Measurements from ENCODE around the gene BET1.

BET1 gene

GRCh38 chr7:94012746-94013145 lies 8.6 kb upstream of the BET1 start:
- Histone ChIP-seq H3K9ac (ENCODE audit: low read depth, low read length) (no peak overlapping the region), H3K4me3 (ENCODE audit: low read depth, low read length) (no peak overlapping the region), H3K4me1 (ENCODE audit: control insufficient read depth, insufficient read depth, low read length) (no peaks in the 10 kb centered on the region), H3K27ac (ENCODE audit: low read depth, low read length) (no peak overlapping the region), H3K27me3 (ENCODE audit: control insufficient read depth, insufficient read depth, low read length) (no peaks in the 10 kb centered on the region), H3K9me3 (ENCODE audit: control insufficient read depth, insufficient read depth, low read length) (no peaks in the 10 kb centered on the region), H3K36me3 (ENCODE audit: control insufficient read depth, insufficient read depth, low read length) (no peaks in the 10 kb centered on the region)

- Histone ChIP-seq H3K4me3 (ENCODE audit: low read depth, low read length) (no peak overlapping the region), H3K27me3 (ENCODE audit: control insufficient read depth, insufficient read depth, low read length) (no peaks in the 10 kb centered on the region), H3K27ac (ENCODE audit: low read depth, low read length) (no peak overlapping the region), H3K36me3 (ENCODE audit: control insufficient read depth, insufficient read depth, low read length) (no peaks in the 10 kb centered on the region), H3K9ac (ENCODE audit: low read depth, low read length) (no peak overlapping the region), H3K4me1 (ENCODE audit: control insufficient read depth, insufficient read depth, low read length) (no peaks in the 10 kb centered on the region), H3K9me3 (ENCODE audit: control insufficient read depth, insufficient read depth, low read length) (no peaks in the 10 kb centered on the region)
Observed at GRCh38 chr7:94011714-94012353, 7.7 kb upstream of the BET1 start.

GRCh38 chr7:94008537-94008936 lies 4.4 kb upstream of the BET1 start:
- Histone ChIP-seq H3K9ac (ENCODE audit: low read depth, low read length) (no peak overlapping the region), H3K4me1 (ENCODE audit: control insufficient read depth, insufficient read depth, low read length) (no peaks in the 10 kb centered on the region; the same call in 1 of the 2 replicates), H3K4me3 (ENCODE audit: low read depth, low read length) (no peak overlapping the region), H3K36me3 (ENCODE audit: control insufficient read depth, insufficient read depth, low read length) (no peaks in the 10 kb centered on the region), H3K27me3 (ENCODE audit: control insufficient read depth, insufficient read depth, low read length) (no peaks in the 10 kb centered on the region), H3K27ac (ENCODE audit: low read depth, low read length) (no peak overlapping the region), H3K9me3 (ENCODE audit: control insufficient read depth, insufficient read depth, low read length) (no peaks in the 10 kb centered on the region)

- Histone ChIP-seq H3K36me3 (ENCODE audit: control insufficient read depth, insufficient read depth, low read length) (no peaks in the 10 kb centered on the region), H3K9ac (ENCODE audit: low read depth, low read length) (no peak overlapping the region), H3K27me3 (ENCODE audit: control insufficient read depth, insufficient read depth, low read length) (no peaks in the 10 kb centered on the region), H3K27ac (ENCODE audit: low read depth, low read length) (no peak overlapping the region), H3K4me3 (ENCODE audit: low read depth, low read length) (no peak overlapping the region), H3K9me3 (ENCODE audit: control insufficient read depth, insufficient read depth, low read length) (no peaks in the 10 kb centered on the region), H3K4me1 (ENCODE audit: control insufficient read depth, insufficient read depth, low read length) (peaks cover 9% of the 10 kb centered on the region)
Observed at GRCh38 chr7:94005753-94006152, 1.6 kb upstream of the BET1 start.

- Histone ChIP-seq H3K27me3 (ENCODE audit: control insufficient read depth, insufficient read depth, low read length) (no peaks in the 10 kb centered on the region), H3K36me3 (ENCODE audit: control insufficient read depth, insufficient read depth, low read length) (peaks cover 6% of the 10 kb centered on the region), H3K4me1 (ENCODE audit: control insufficient read depth, insufficient read depth, low read length) (peaks cover 9% of the 10 kb centered on the region), H3K9me3 (ENCODE audit: control insufficient read depth, insufficient read depth, low read length) (no peaks in the 10 kb centered on the region), H3K9ac (ENCODE audit: low read depth, low read length) (peak overlapping the region; percentile 88), H3K4me3 (ENCODE audit: low read depth, low read length) (peak overlapping the region; percentile 97), H3K27ac (ENCODE audit: low read depth, low read length) (peak overlapping the region; percentile 86)
Observed at GRCh38 chr7:94003446-94004023, 620 bp downstream of the BET1 start.

- H3K9ac ChIP-seq (ENCODE audit: low read depth, low read length) = no peak overlapping the region
- H3K4me3 ChIP-seq (ENCODE audit: low read depth, low read length) = no peak overlapping the region
- H3K4me1 ChIP-seq (ENCODE audit: control insufficient read depth, insufficient read depth, low read length) = peaks cover 9% of the 10 kb centered on the region
- peaks cover 21% of the 10 kb centered on the region for H3K36me3 ChIP-seq (ENCODE audit: control insufficient read depth, insufficient read depth, low read length)
- H3K27me3 ChIP-seq (ENCODE audit: control insufficient read depth, insufficient read depth, low read length) = no peaks in the 10 kb centered on the region
- no peaks in the 10 kb centered on the region for H3K9me3 ChIP-seq (ENCODE audit: control insufficient read depth, insufficient read depth, low read length)
- H3K27ac ChIP-seq (ENCODE audit: low read depth, low read length) = no peak overlapping the region
Observed at GRCh38 chr7:94001396-94001795, 2.8 kb downstream of the BET1 start.

GRCh38 chr7:93997868-93998267 lies 6.3 kb downstream of the BET1 start:
- Histone ChIP-seq H3K4me1 (ENCODE audit: control insufficient read depth, insufficient read depth, low read length) (peaks cover 5% of the 10 kb centered on the region; the same call in 1 of the 2 replicates), H3K27me3 (ENCODE audit: control insufficient read depth, insufficient read depth, low read length) (no peaks in the 10 kb centered on the region), H3K4me3 (ENCODE audit: low read depth, low read length) (no peak overlapping the region), H3K27ac (ENCODE audit: low read depth, low read length) (no peak overlapping the region), H3K9me3 (ENCODE audit: control insufficient read depth, insufficient read depth, low read length) (no peaks in the 10 kb centered on the region), H3K36me3 (ENCODE audit: control insufficient read depth, insufficient read depth, low read length) (peaks cover 46% of the 10 kb centered on the region), H3K9ac (ENCODE audit: low read depth, low read length) (no peak overlapping the region)

GRCh38 chr7:93992421-93993110 lies 11.6 kb downstream of the BET1 start:
- peaks cover 32% of the 10 kb centered on the region for H3K36me3 ChIP-seq (ENCODE audit: control insufficient read depth, insufficient read depth, low read length)
- no peaks in the 10 kb centered on the region for H3K4me1 ChIP-seq (ENCODE audit: control insufficient read depth, insufficient read depth, low read length)
- H3K9ac ChIP-seq (ENCODE audit: low read depth, low read length) = no peak overlapping the region
- H3K4me3 ChIP-seq (ENCODE audit: low read depth, low read length) = no peak overlapping the region
- no peaks in the 10 kb centered on the region for H3K9me3 ChIP-seq (ENCODE audit: control insufficient read depth, insufficient read depth, low read length)
- no peaks in the 10 kb centered on the region for H3K27me3 ChIP-seq (ENCODE audit: control insufficient read depth, insufficient read depth, low read length)
- H3K27ac ChIP-seq (ENCODE audit: low read depth, low read length) = no peak overlapping the region

GRCh38 chr7:93987297-93987696 lies 16.9 kb downstream of the BET1 start:
- Histone ChIP-seq H3K36me3 (ENCODE audit: control insufficient read depth, insufficient read depth, low read length) (no peaks in the 10 kb centered on the region), H3K27me3 (ENCODE audit: control insufficient read depth, insufficient read depth, low read length) (no peaks in the 10 kb centered on the region), H3K4me3 (ENCODE audit: low read depth, low read length) (no peak overlapping the region), H3K9ac (ENCODE audit: low read depth, low read length) (no peak overlapping the region), H3K4me1 (ENCODE audit: control insufficient read depth, insufficient read depth, low read length) (peaks cover 17% of the 10 kb centered on the region), H3K9me3 (ENCODE audit: control insufficient read depth, insufficient read depth, low read length) (no peaks in the 10 kb centered on the region), H3K27ac (ENCODE audit: low read depth, low read length) (no peak overlapping the region)

GRCh38 chr7:93985101-93985500 lies 19.1 kb downstream of the BET1 start:
- Histone ChIP-seq H3K9me3 (ENCODE audit: control insufficient read depth, insufficient read depth, low read length) (no peaks in the 10 kb centered on the region), H3K27me3 (ENCODE audit: control insufficient read depth, insufficient read depth, low read length) (no peaks in the 10 kb centered on the region), H3K27ac (ENCODE audit: low read depth, low read length) (no peak overlapping the region), H3K9ac (ENCODE audit: low read depth, low read length) (no peak overlapping the region), H3K4me3 (ENCODE audit: low read depth, low read length) (no peak overlapping the region), H3K4me1 (ENCODE audit: control insufficient read depth, insufficient read depth, low read length) (peaks cover 37% of the 10 kb centered on the region), H3K36me3 (ENCODE audit: control insufficient read depth, insufficient read depth, low read length) (no peaks in the 10 kb centered on the region)

- no peak overlapping the region for H3K9ac ChIP-seq (ENCODE audit: low read depth, low read length)
- H3K9me3 ChIP-seq (ENCODE audit: control insufficient read depth, insufficient read depth, low read length) = no peaks in the 10 kb centered on the region
- H3K4me3 ChIP-seq (ENCODE audit: low read depth, low read length) = no peak overlapping the region
- no peaks in the 10 kb centered on the region for H3K36me3 ChIP-seq (ENCODE audit: control insufficient read depth, insufficient read depth, low read length)
- H3K4me1 ChIP-seq (ENCODE audit: control insufficient read depth, insufficient read depth, low read length) = peaks cover 42% of the 10 kb centered on the region
- H3K27ac ChIP-seq (ENCODE audit: low read depth, low read length) = no peak overlapping the region
- H3K27me3 ChIP-seq (ENCODE audit: control insufficient read depth, insufficient read depth, low read length) = no peaks in the 10 kb centered on the region
Observed at GRCh38 chr7:93984024-93984423, 20.1 kb downstream of the BET1 start.
